Activated B cell treated with CpG ODN at 0.5 μM for 24 hours (primary cell): ENCODE data around the gene ODAM. TPM values are rescaled to one million over a fixed set of nuclear protein-coding genes. Genes with fewer than 3 reads are reported as not detected.

Experiments used
- ATAC-seq: fragments of 200-7000 bp; cut with Tn5 transposase; one replicate; pipeline ENCODE4 v1.10.0; 2021; ENCODE audit warnings: low read depth, mild to moderate bottlenecking, moderate library complexity
- CTCF ChIA-PET: fragments of 350-600 bp; sonication (Branson Sonifier 250); formaldehyde crosslinking; loops from one replicate; lab custom pipeline; 2021; ENCODE audit warnings: antibody characterized with exemption; lab: Charles Lee
- POLR2A ChIA-PET: fragments of 350-600 bp; sonication (Branson Sonifier 250); formaldehyde crosslinking; loops from one replicate; lab custom pipeline; 2021; ENCODE audit warnings: antibody characterized with exemption; lab: Charles Lee
- DNase-seq: peaks from one replicate; pipeline ENCODE4 v3.0.0; 2022
- H3K27ac Mint-ChIP-seq: one replicate; pipeline ENCODE4 v1.8.0; 2020; ENCODE audit warnings: mixed read lengths
- H3K27me3 Mint-ChIP-seq: one replicate; pipeline ENCODE4 v1.8.0; 2021; ENCODE audit warnings: mixed read lengths
- H3K36me3 Mint-ChIP-seq: one replicate; pipeline ENCODE4 v1.8.0; 2021; ENCODE audit warnings: low read depth, mixed read lengths
- H3K4me1 Mint-ChIP-seq: one replicate; pipeline ENCODE4 v1.8.0; 2021; ENCODE audit warnings: mixed read lengths
- H3K4me3 Mint-ChIP-seq: one replicate; pipeline ENCODE4 v1.8.0; 2020; ENCODE audit warnings: mild to moderate bottlenecking, mixed read lengths
- H3K9me3 Mint-ChIP-seq: one replicate; pipeline ENCODE4 v1.8.0; 2020; ENCODE audit warnings: mixed read lengths
- CTCF ChIP-seq: fragments of 200-600 bp; IDR thresholded peaks from one replicate; pipeline ENCODE4 v1.8.0; 2022; ENCODE audit warnings: antibody characterized with exemption, mild to moderate bottlenecking
- intact Hi-C: fragments of 100-400 bp; cut with micrococcal nuclease; formaldehyde crosslinking; loops from one replicate; pipeline ENCODE4 v1.15.1; 2024
- total RNA-seq: library from RNA; stranded (reverse); gene quantifications from 2 replicates; pipeline ENCODE4 v1.2.3, GENCODE V29; 2022

Gene ODAM
- not detected in 2 replicates for total RNA-seq

GRCh38 chr4:70195425-70195824 is at the start of gene ODAM:
Gene ODAM (plus strand): TSS chr4:70195725. CDS start chr4:70196544, 819 bp downstream.
- intact Hi-C loops: no loop called here
- Mint-ChIP-seq H3K36me3 (no peaks in the 10 kb centered on the region), H3K27ac (no peak within 1 kb of the TSS), H3K4me1 (no peaks in the 10 kb centered on the region), H3K9me3 (no peaks in the 10 kb centered on the region), H3K27me3 (no peaks in the 10 kb centered on the region), H3K4me3 (no peak within 1 kb of the TSS)
- DNase-seq (no peak), ATAC-seq (no peak)
- TF ChIP-seq CTCF: no peak
- POLR2A ChIA-PET: no interaction called here
- CTCF ChIA-PET: no interaction called here

GRCh38 chr4:70151271-70151670 is 44.3 kb upstream of the ODAM start:
- Mint-ChIP-seq H3K9me3 (no peaks in the 10 kb centered on the region), H3K4me1 (no peaks in the 10 kb centered on the region), H3K27me3 (no peaks in the 10 kb centered on the region), H3K4me3 (no peak overlapping the region), H3K27ac (no peak overlapping the region), H3K36me3 (no peaks in the 10 kb centered on the region)
- DNase-seq: no peak
- ATAC-seq: no peak
- intact Hi-C loops: no loop called here
- ChIA-PET POLR2A (no interaction called here), CTCF (no interaction called here)
- TF ChIP-seq CTCF: no peak

GRCh38 chr4:70152088-70152487 is 43.4 kb upstream of the ODAM start:
- no peaks in the 10 kb centered on the region for H3K9me3 Mint-ChIP-seq
- no peak overlapping the region for H3K27ac Mint-ChIP-seq
- no peak for TF ChIP-seq CTCF
- CTCF ChIA-PET: no interaction called here
- ATAC-seq (no peak), DNase-seq (no peak)
- H3K4me3 Mint-ChIP-seq: no peak overlapping the region
- H3K27me3 Mint-ChIP-seq: no peaks in the 10 kb centered on the region
- intact Hi-C loops: no loop called here
- H3K4me1 Mint-ChIP-seq: no peaks in the 10 kb centered on the region
- H3K36me3 Mint-ChIP-seq: no peaks in the 10 kb centered on the region
- POLR2A ChIA-PET: no interaction called here

GRCh38 chr4:70153937-70154336 is 41.6 kb upstream of the ODAM start, which contains the start of gene PRR27:
Gene PRR27 (plus strand): TSS chr4:70154237. CDS start chr4:70154376, 139 bp downstream.
- Mint-ChIP-seq H3K36me3 (no peaks in the 10 kb centered on the region), H3K9me3 (no peaks in the 10 kb centered on the region), H3K4me3 (no peak within 1 kb of the TSS), H3K27me3 (no peaks in the 10 kb centered on the region), H3K4me1 (no peaks in the 10 kb centered on the region), H3K27ac (no peak within 1 kb of the TSS)
- intact Hi-C loops: no loop called here
- no peak for TF ChIP-seq CTCF
- ChIA-PET POLR2A (no interaction called here), CTCF (no interaction called here)
- ATAC-seq (no peak), DNase-seq (no peak)

GRCh38 chr4:70158576-70158975 is 36.9 kb upstream of the ODAM start:
- Mint-ChIP-seq H3K27me3 (no peaks in the 10 kb centered on the region), H3K36me3 (no peaks in the 10 kb centered on the region), H3K9me3 (no peaks in the 10 kb centered on the region), H3K4me1 (no peaks in the 10 kb centered on the region), H3K4me3 (no peak overlapping the region), H3K27ac (no peak overlapping the region)
- no peak for TF ChIP-seq CTCF
- no peak for ATAC-seq
- ChIA-PET CTCF (no interaction called here), POLR2A (no interaction called here)
- DNase-seq: no peak
- intact Hi-C loops: no loop called here
